ENCODE results near the gene ACAD10. TPM values are rescaled to one million over a fixed set of nuclear protein-coding genes. Genes with fewer than 3 reads are reported as not detected.

Gene ACAD10
- total and polyA plus RNA-seq, 2 experiments from 2014 or later = 24.2 to 32.5 TPM

- Histone ChIP-seq H3K79me2 (no peaks in the 10 kb centered on the region), H3K27me3 (no peaks in the 10 kb centered on the region), H3K4me1 (ENCODE audit: insufficient read depth) (peaks cover 3% of the 10 kb centered on the region), H4K20me1 (ENCODE audit: insufficient read depth, poor library complexity, severe bottlenecking) (no peaks in the 10 kb centered on the region), H3K27ac (no peak overlapping the region), H3K9me2 (replicated peaks; ENCODE audit: insufficient read depth) (no peaks in the 10 kb centered on the region), H3K4me3 (no peak overlapping the region), H3K36me3 (replicated peaks; ENCODE audit: insufficient read depth, low read depth) (no peaks in the 10 kb centered on the region), H2AFZ (no peak overlapping the region), H3K9me3 (ENCODE audit: low read depth) (no peaks in the 10 kb centered on the region), H3K4me2 (no peak overlapping the region)
- WGBS (ENCODE audit: low lambda C conversion rate, missing lambda C conversion rate) = 86% methylated on average over 9 of the region's 9 CpGs
- DNase-seq (ENCODE audit: low spot score) = no peak
- no peak for TF ChIP-seq EZH2 (IDR thresholded peaks at IDR 0.05; ENCODE audit: borderline replicate concordance)
- no peak for TF ChIP-seq CTCF (IDR thresholded peaks at IDR 0.05; ENCODE audit: poor library complexity)
- no peak for TF ChIP-seq EZH2phosphoT487 (IDR thresholded peaks at IDR 0.05; ENCODE audit: low read depth, severe bottlenecking, unreplicated experiment)
These were observed 72.3 kb downstream of the ACAD10 start for GRCh38 chr12:111758120-111758561.

- H2AFZ ChIP-seq = no peak overlapping the region
- H3K4me2 ChIP-seq = no peak overlapping the region
- 91% methylated on average over 7 of the region's 7 CpGs for WGBS (ENCODE audit: low lambda C conversion rate, missing lambda C conversion rate)
- H3K9me2 ChIP-seq (replicated peaks; ENCODE audit: insufficient read depth) = no peaks in the 10 kb centered on the region
- TF ChIP-seq EZH2phosphoT487 (IDR thresholded peaks at IDR 0.05; ENCODE audit: low read depth, severe bottlenecking, unreplicated experiment) = no peak
- TF ChIP-seq CTCF (IDR thresholded peaks at IDR 0.05; ENCODE audit: poor library complexity) = no peak
- TF ChIP-seq EZH2 (IDR thresholded peaks at IDR 0.05; ENCODE audit: borderline replicate concordance) = no peak
- H3K27me3 ChIP-seq = no peaks in the 10 kb centered on the region
- peaks cover 3% of the 10 kb centered on the region for H3K4me1 ChIP-seq (ENCODE audit: insufficient read depth)
- H3K9me3 ChIP-seq (ENCODE audit: low read depth) = no peaks in the 10 kb centered on the region
- DNase-seq (ENCODE audit: low spot score) = no peak
- H3K4me3 ChIP-seq = no peak overlapping the region
- H3K79me2 ChIP-seq = no peaks in the 10 kb centered on the region
- H3K36me3 ChIP-seq (replicated peaks; ENCODE audit: insufficient read depth, low read depth) = no peaks in the 10 kb centered on the region
- H3K27ac ChIP-seq = no peak overlapping the region
- no peaks in the 10 kb centered on the region for H4K20me1 ChIP-seq (ENCODE audit: insufficient read depth, poor library complexity, severe bottlenecking)
These were observed 73.4 kb downstream of the ACAD10 start for GRCh38 chr12:111759271-111759670.

GRCh38 chr12:111759991-111760390 is 74.1 kb downstream of the ACAD10 start:
- Histone ChIP-seq H3K9me3 (ENCODE audit: low read depth) (no peaks in the 10 kb centered on the region), H3K4me1 (ENCODE audit: insufficient read depth) (peaks cover 3% of the 10 kb centered on the region), H2AFZ (no peak overlapping the region), H3K4me3 (no peak overlapping the region), H3K4me2 (no peak overlapping the region), H3K27ac (no peak overlapping the region), H3K9me2 (replicated peaks; ENCODE audit: insufficient read depth) (no peaks in the 10 kb centered on the region), H4K20me1 (ENCODE audit: insufficient read depth, poor library complexity, severe bottlenecking) (no peaks in the 10 kb centered on the region), H3K27me3 (no peaks in the 10 kb centered on the region), H3K79me2 (no peaks in the 10 kb centered on the region), H3K36me3 (replicated peaks; ENCODE audit: insufficient read depth, low read depth) (no peaks in the 10 kb centered on the region)
- DNase-seq (ENCODE audit: low spot score) = no peak
- WGBS (ENCODE audit: low lambda C conversion rate, missing lambda C conversion rate) = 82% methylated on average over 9 of the region's 9 CpGs
- TF ChIP-seq CTCF (IDR thresholded peaks at IDR 0.05; ENCODE audit: poor library complexity) = no peak
- TF ChIP-seq EZH2phosphoT487 (IDR thresholded peaks at IDR 0.05; ENCODE audit: low read depth, severe bottlenecking, unreplicated experiment) = no peak

- Histone ChIP-seq H4K20me1 (ENCODE audit: insufficient read depth, poor library complexity, severe bottlenecking) (no peaks in the 10 kb centered on the region), H3K4me3 (no peak overlapping the region), H2AFZ (no peak overlapping the region), H3K9me2 (replicated peaks; ENCODE audit: insufficient read depth) (no peaks in the 10 kb centered on the region), H3K9me3 (ENCODE audit: low read depth) (no peaks in the 10 kb centered on the region), H3K4me1 (ENCODE audit: insufficient read depth) (peaks cover 3% of the 10 kb centered on the region), H3K79me2 (no peaks in the 10 kb centered on the region), H3K4me2 (no peak overlapping the region), H3K27ac (no peak overlapping the region), H3K27me3 (no peaks in the 10 kb centered on the region), H3K36me3 (replicated peaks; ENCODE audit: insufficient read depth, low read depth) (no peaks in the 10 kb centered on the region)
- DNase-seq (ENCODE audit: low spot score) = no peak
- TF ChIP-seq EZH2phosphoT487 (IDR thresholded peaks at IDR 0.05; ENCODE audit: low read depth, severe bottlenecking, unreplicated experiment) (no peak), EZH2 (IDR thresholded peaks at IDR 0.05; ENCODE audit: borderline replicate concordance) (no peak), CTCF (IDR thresholded peaks at IDR 0.05; ENCODE audit: poor library complexity) (no peak)
- WGBS (ENCODE audit: low lambda C conversion rate, missing lambda C conversion rate) = 78% methylated on average over 5 of the region's 5 CpGs
These were observed 75.2 kb downstream of the ACAD10 start for GRCh38 chr12:111761099-111761498.

All from hepatocyte (in vitro differentiated cells).